HG03139 (cell line): ENCODE measurements around the gene SLC37A3.

Experiments
- ATAC-seq: cut with Tn5 transposase; IDR thresholded peaks from one replicate; pipeline ENCODE4 v1.9.1; 2021; ENCODE audit not compliant: unreplicated experiment

SLC37A3 gene

GRCh38 chr7:140402178-140402835, 4.0 kb upstream of the SLC37A3 start:
- no peak for ATAC-seq

- no peak for ATAC-seq
Observed at GRCh38 chr7:140400381-140400780, 2.1 kb upstream of the SLC37A3 start.

GRCh38 chr7:140398821-140399220, 491 bp upstream of the SLC37A3 start:
- ATAC-seq = no peak

- ATAC-seq = no peak
Observed at GRCh38 chr7:140393756-140394306, 4.5 kb downstream of the SLC37A3 start.

- ATAC-seq = no peak
Observed at GRCh38 chr7:140391634-140392033, 6.7 kb downstream of the SLC37A3 start.

GRCh38 chr7:140390466-140391190, 7.7 kb downstream of the SLC37A3 start:
- ATAC-seq = peak; percentile 65

- no peak for ATAC-seq
Observed at GRCh38 chr7:140390034-140390433, 8.3 kb downstream of the SLC37A3 start.

- ATAC-seq = no peak
Observed at GRCh38 chr7:140389445-140389844, 8.9 kb downstream of the SLC37A3 start.

GRCh38 chr7:140384894-140385545, 13.3 kb downstream of the SLC37A3 start:
- ATAC-seq = no peak

GRCh38 chr7:140383954-140384713, 14.2 kb downstream of the SLC37A3 start:
- ATAC-seq = no peak

GRCh38 chr7:140375892-140376730, 22.2 kb downstream of the SLC37A3 start:
- no peak for ATAC-seq

GRCh38 chr7:140375323-140375722, 23.0 kb downstream of the SLC37A3 start:
- no peak for ATAC-seq

- no peak for ATAC-seq
Observed at GRCh38 chr7:140369294-140369693, 29.0 kb downstream of the SLC37A3 start.

- no peak for ATAC-seq
Observed at GRCh38 chr7:140367528-140367927, 30.8 kb downstream of the SLC37A3 start.

GRCh38 chr7:140364819-140365218, 33.5 kb downstream of the SLC37A3 start:
- no peak for ATAC-seq

GRCh38 chr7:140360697-140361229, 37.6 kb downstream of the SLC37A3 start:
- ATAC-seq = no peak

GRCh38 chr7:140358412-140359051, 39.8 kb downstream of the SLC37A3 start:
- no peak for ATAC-seq

- no peak for ATAC-seq
Observed at GRCh38 chr7:140358024-140358411, 40.3 kb downstream of the SLC37A3 start.

GRCh38 chr7:140350056-140350455, 48.3 kb downstream of the SLC37A3 start:
- no peak for ATAC-seq
